ENCODE data around the gene TICAM2.

TICAM2 gene

DNA sequence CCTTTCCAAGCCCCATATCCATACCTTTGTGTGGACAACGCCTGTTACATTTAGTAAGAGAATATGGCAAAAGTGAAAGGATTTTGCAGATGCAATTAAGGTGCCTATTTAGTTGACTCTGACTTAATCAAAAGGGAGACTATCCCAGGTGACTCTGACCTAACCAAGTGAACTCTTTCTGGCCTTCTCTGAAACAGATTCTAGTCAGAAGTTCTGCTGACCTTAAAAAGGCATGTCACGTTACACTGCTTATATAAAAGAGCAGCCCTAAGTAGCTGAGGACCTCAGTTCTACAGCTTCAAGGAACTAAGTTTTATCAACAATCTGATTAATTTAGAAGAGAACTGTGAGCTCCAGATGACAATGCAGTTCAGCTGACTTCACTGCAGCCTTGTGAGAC, 5.7 kb upstream of the TICAM2 start:
- no peak for DNase-seq

DNA sequence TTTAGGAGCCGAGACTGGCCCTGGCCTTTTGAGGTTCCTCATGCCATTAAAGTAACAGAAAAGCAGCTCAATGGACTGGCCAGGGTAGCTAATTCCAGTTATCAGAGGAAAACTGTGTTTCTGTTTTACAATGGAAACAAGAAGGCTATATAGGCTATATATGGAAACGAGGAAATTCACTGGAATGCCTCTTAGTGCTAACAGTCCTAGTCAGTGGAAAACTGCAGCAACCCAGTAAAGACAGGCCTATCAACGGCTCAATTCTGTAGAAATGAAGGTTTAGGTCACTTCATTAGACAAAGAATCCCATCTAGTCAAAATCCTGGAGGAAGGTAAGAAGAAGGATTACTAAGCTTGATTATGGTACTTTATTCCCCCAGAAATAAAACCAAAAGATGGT, 3.2 kb upstream of the TICAM2 start:
- no peak for DNase-seq

DNA sequence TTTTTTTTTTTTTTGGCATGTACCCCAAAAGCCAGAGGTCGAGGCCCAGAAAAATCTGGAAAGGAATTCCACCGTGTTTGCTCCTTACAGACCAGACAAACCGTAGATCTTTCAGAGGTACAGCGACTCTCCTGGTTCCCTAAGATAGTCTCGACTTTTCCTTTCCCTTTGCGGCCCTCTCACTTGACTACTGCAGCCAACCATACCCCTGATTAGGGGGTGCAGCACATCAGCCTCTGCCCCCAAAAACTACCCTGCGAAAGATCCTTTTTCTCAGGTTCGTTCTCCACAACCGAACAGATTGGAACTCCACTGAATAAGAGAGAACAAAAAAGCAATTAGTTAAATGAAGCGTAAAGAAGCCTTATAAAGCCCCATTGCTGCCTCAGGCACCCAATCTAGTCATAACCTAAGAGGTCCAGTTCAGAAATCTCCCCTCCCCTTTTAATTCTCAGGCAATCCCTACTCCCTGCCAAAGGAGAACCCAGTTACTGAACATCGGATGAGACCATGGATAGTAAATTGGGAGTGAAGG, 379 bp upstream of the TICAM2 start:
- no peak for DNase-seq

DNA sequence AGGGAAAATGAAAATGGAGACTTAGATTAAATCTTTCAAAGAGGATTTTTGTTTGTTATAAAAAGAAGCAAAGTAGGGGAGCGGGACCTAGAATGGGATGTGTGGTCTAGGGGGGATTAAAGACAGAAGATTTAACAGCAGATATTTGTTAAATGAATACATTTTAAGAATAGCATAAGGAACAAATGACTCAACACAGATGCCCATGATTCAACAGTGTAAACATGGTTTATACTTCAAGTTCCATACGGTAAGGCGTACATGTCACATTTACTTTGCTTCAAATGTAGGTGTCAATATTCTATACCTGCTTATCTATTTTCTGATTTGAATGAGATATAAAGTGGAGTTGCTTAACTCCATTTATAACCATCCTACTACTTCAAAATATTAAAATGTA, 1.5 kb downstream of the TICAM2 start:
- DNase-seq, result peak in 1 of 4 experiments; percentile 5

DNA sequence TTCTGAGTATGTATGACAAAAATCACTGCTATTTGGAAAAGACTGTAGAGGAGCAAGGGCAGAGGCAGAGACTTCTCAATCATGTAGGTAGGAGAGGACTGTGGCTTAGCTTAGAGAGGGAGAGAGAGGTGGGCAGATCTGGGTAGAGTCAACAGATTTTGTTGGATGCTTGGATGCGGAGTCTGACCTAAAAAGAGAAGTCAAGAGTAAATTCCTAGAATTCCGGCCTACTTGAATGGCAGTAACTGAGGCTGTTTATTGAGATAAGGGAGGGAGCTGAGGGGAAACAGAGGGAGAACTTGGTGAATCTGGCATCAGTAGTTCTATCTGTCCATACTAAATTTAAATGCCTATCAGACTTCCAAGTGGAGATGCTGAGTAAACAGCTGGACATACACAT, 2.4 kb downstream of the TICAM2 start:
- peak in 2 of 4 experiments; percentile 3 to 7 for DNase-seq

DNA sequence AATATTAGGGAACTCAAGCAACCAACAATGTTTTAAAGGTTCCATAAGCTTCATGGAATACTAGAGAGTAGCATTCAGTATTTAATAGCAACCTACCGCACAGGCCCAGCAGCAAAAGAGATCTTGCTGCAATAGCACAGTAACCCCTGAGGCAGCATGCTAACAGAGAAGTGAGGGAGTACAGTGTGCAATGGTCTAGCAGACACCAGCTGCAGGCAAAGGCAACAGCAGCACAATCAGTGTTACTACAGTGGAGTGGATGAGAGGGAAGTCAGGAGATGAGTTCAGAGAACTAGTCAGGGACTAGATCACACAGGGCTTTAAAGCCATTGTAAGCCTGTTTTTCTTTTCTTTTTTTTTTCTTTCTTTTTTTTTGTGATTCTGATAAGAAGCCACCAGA, 2.8 kb downstream of the TICAM2 start:
- DNase-seq, result peak; percentile 71 to 88 (median 84)

DNA sequence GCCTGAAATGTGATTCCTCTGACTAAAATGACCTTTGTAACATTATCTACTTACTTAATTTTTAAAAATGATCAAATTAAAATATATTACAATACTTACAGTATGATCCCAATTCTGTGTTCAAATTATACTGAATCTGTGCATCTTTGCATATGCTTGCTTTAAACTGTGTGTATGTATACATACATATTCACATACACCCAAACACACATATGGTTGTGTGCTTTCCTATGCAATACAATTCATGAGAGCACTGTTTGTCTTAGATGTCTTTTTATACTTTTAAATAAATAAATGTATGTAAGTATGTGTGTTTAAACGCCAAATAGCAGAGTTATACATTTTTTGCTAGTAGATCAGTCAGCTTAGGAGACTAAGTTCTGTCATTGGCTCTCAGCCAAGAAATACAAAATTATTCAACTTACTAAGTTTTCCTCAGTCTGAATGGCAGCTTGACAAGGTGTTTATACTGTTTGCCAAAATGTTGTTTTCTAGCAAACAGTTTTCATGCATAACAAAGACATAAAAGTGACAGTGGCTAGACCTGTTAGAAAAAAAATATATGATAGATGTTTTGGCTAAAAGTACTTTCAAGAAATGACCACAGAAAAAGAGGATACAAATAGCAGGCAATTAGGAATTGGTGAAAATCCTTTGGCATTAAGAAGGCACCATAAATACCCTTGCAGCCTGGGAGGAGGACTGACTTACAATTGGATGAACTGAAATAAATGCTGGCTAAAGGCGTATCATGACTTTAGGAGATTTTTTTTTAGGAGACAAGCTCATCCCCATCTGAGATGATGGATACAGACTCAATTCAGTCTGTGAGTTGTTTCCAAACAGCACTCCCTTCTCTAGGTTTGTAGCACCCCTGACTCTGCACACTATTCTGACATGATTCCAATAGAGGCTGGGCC, 7.9 kb downstream of the TICAM2 start:
- DNase-seq, result no peak

DNA sequence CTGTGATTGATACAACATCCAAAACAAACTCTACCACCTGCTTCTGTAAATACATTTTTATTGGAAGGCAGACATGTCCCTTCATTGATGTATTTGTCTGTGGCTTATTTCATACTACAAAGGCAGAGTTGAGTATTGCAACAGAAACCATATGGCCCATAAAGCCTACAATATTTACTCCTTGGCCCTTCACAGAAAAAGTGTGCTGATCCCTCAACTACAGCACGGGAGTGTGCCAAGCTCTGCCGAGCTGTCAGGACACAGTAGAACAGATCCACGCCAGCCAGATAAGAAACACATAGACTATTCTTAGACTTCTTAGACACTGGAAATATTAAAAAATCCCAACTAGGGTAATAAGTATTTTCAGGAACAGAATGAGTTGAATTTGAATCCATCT, 13.2 kb downstream of the TICAM2 start:
- no peak for DNase-seq

DNA sequence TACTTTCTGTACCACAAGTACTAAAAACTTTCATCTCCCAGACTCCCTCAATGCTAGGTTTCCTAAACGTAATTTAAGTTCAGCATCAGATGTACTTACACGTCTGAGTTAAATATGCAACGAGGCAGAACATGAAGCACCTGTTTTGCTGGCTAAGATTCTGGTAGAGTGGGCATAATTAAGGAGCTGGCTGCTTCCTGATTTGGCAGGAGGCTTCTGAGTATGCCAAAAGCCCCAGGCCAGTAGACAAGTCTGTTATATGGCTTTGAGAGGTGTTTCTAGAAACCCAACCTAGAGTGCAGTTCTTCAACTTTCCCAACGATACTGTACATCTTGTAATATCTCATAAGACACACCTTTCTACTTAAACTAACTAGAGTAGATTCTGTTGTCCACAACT, 13.6 kb downstream of the TICAM2 start:
- DNase-seq, result no peak

DNA sequence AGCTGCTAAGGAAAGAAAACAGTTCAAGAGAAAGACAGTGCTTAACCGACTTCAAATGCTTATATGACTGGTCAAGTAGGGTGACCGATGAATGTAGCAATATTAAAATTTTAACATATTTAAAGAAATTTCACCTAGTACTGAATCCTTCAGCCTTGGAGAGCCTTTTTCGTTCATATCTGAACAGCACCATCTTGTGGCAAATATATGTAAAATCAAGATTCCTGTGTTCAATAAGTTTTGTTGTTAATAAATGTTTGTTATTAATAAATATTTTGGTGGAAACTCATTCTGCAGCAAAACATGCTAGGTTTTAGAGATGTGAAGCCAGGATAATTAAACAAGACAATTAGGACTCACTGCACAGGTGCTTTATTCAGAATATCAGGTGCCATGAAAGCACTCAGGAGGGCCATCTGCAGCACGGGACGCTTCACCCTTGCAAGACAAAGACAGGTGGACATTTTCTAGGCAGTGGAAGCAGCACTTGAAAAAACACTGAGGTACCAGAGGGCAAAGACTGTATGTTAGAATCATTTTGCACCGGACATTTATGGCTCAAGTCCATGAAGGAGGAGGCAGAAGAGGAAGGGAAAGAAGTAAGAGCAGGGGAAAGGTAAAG, 15.6 kb downstream of the TICAM2 start:
- DNase-seq, result peak in 2 of 4 experiments; percentile 64 to 75

DNA sequence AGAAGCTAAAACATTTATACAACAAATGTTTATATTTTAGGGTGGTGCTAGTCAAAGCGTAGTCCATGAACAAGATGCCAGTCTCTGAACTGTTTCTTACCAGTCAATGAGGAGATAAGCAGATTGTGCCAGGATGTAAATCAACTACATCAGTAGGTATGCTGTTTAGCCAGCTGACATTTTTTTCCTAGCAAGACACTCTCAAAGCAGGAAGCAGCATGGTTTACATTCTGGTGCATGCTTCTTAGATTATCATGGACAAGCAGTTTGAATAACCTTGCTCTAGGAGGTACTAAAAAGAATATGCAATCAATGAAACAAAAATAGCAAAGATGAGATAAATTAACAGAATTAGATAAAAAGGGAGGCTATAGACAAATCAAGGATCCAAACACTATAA, 17.0 kb downstream of the TICAM2 start:
- no peak for DNase-seq

DNA sequence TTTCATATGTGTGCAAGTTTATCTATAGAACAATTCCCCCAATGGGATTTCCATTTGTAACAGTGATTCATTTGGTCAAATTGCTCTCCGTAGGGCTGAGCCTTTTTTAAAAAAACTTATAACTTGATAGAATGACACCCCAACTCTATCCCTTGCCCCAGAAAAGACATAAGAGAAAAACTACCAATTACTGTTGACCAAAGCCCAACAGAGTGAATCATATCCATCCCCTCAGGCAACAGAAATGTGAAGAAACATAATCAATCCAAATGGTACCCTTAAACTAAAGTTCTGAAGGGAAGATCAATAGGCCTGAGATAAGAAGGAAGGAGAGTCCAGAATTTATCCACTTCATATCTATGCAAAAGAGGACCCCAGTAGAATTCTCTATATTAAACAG, 17.8 kb downstream of the TICAM2 start:
- no peak for DNase-seq

DNA sequence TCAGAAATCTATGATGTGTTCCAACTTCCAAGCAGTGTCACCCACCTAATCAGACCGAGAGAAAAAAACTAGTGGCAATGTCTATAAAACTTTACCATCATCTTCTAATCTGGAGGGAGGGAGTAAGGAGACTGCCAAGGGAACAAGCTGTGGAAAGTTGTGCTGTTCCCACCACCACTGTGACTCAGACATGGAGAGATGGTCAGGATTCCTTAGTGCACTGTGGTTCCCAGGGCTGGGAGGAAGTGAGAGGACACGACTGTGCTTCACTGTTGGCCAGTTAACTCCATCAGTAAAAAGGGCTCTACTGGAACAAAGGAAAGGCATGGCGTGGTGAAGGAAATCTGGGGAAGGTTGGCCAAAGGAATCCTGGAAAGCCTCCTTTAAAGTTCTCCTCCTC, 18.8 kb downstream of the TICAM2 start:
- DNase-seq, result peak in 2 of 4 experiments; percentile 10 to 13

DNA sequence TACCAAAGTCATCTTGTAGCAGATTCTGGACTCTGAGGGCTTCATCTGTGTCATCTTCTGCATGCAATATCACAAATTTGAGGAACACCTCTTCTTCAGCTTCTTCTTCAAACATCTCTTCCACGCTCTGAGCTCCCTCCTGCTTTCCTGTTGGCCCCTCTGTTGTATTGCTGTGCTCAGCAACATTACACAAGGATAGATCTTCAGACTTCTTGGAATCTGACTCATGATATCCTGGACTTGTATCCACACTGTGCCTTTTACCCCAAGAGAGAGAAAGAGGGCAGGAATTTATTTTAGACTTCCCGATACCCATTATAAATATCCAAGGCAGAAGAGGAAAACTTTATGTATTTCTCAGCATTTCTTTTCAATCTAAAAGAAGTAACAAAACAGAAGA, 21.3 kb downstream of the TICAM2 start:
- no peak for DNase-seq

DNA sequence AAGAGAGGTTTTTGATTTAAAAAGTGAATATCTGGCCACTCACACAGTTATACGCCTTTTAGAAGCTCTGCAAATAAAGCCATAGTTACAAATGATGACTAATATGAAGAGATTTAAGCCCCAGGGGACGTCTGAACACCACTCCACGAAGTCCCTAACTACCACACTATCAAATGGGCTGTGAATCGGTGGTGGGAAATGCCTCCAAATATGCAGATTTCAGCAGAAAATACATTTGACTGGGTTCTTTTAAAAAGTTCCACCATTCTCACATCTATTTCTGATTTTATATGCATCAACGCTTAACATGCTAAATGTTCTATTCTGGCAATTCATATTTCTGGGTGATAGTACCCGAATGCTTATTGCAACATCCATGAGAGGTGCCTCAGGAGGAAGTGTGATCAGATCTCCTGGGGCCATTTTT, 22.5 kb downstream of the TICAM2 start:
- no peak for DNase-seq

DNA sequence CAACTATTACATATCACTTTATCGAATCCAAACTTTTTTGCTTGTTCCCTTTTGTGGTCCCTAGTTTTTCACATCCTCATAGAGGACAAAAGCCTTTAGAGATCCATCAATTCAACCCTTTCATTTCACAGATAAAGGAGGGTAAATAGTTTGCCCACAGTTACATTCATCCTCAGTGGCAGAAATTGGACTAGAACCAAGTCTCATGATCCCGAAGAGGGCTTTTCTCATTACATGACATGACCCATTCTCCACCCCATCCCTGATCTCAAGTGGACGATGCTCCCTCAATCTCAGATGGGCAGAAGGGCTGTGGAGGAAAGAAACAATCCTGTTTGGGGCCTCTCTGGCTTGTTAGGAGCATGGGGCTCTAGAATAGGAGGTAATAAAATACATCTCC, 23.1 kb downstream of the TICAM2 start:
- DNase-seq, result no peak

DNA sequence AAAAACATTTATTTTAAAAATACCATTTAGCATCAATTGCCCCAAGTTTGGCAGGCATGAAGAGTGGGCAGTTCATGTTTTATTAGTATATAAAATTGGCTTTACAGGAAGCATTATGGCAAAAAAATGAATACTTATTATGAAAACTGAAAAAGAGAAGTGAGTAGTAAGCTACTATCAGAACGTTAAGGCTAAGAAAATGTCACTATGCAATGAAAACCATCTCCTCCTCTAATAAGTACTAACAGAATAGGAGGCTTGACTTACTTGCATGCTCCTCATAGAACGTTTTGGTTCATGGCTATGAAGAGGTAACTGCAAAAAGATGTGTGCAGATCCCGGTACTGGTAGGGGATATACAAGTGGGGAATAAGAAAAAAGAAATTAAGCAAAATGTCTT, 23.6 kb downstream of the TICAM2 start:
- peak in 1 of 4 experiments; percentile 14 for DNase-seq

DNA sequence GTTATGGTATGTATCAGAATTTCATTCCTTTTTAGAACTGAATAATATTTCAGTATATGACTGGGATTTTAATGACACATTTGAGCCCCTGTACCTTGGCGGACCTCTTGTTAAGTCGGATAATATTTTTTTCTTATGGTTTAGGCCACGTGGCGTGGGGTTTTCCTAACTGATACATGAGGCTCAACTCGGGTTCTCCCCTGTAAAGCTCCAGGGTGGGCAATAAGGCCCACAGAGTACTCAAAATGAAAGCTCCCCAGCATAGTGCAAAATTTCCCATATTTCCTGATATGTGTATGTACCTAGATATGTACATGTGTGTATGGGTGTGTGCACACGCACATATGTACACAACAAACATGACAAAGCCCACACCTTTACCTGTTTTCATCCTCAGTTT, 24.5 kb downstream of the TICAM2 start:
- no peak for DNase-seq

DNA sequence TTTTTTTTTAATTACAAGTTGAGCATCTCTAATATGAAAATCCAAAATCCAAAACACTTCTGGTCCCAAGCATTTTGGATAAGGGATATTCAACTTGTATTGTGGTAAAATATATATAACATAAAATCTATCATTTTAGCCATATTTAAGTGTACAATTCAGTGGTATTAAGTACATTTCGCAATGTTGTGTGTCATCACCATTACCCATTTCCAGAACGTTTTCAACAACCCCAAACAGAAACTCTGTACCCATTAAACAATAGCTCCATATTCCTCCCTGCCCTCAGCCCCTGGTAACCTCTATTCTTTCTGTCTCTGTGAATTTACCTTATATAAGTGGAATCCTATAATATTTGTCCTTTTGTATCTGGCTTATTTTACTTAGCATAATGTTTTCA, 24.9 kb downstream of the TICAM2 start:
- peak in 1 of 4 experiments; percentile 14 for DNase-seq

DNA sequence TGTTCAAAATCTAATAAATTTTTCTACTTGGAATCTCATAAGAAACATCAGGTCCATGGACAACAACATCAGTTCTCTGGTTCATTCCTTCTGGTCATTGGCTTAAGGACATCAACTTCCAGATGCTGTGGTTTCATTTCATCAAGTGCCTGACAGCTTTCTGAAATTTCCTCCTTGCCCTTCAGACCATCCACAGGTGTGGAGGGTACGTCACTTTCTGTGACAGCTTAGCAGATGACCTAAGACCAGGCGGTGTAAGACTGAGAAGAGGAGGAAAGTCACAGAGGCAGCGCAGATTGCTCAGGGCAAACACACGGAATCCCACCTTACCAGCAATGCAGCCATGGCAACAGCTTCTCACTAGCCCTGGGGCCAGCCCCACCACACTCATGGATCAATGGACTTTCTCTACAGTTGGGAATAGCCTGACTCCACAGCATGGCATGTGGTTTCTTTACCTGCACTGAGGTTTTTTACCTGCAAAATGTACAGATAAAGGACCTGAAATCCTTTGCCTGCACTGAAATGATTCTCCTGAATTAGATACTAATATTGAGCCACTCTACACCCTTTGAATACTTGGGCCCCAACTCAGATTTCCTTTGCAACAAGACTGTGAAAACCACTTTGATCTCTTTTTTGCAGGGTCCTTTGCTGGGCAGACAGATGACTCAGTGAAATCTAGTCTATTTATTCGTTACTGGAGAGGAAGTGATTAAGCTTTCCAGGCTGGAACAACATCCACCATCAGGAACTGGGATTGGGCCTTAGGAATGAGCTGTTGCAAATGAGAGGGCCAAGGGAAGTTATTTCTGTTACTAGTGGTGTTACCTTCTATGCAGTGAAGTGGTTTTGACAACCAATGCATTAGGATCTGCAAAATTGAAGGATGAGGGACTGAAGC, 26.9 kb downstream of the TICAM2 start:
- no peak for DNase-seq

DNA sequence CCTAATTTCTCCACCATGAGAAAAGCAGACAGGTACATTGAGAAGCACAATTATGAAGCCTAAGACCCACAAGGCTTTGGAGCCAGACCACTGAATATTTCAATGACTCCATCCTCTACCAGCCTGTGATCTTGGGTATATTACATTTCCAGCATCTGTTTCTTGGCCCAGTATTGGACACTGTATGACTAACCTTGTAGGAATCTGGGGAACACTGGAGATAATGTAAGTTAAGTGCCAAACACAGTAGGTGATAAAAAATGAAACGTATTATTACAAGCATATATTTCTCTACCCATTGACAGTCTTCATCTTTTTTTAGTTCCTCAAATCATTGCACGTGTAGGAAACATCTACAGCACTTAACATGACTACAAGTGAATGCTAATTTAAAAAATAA, 29.1 kb downstream of the TICAM2 start:
- no peak for DNase-seq

DNA sequence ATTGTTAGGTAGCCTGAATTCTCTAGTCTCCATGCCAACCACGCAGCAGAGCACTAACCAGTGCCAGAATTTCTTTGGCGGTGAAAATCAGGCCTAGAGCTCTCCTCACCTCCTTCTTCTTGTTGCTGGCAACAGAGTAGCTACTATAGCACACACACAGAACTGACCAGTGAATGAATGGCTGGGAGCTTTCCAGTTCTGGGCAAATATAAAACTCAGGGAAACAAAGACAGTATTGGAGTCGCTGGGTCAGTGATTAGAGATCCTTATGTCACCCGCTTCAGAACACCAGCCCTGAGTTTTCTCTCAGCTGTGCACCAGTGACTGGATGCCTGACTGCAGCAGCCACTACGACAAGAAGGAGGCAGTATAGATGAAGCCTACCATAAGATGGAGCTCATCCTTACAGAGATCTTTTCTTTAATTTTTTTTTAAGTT, 30.8 kb downstream of the TICAM2 start:
- DNase-seq, result no peak

DNA sequence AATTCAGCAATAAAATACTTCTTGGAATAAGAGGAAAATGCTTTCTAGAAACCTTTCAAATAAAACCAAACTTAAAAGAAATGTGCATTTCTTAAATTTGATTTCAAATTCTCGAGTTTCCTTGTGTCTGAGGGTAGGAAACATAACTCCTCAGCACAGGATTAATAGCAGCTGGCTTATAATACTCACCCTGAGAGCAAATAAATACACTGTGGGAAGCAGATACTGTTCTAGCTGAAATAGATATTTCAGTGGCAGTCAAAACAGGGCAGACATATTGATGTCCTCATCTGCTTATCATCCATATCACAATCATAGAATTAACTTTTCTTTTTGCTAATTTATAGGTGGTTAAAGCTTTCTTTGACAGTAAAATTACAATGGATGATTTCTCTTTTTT, 33.6 kb downstream of the TICAM2 start:
- no peak for DNase-seq
